ENCODE measurements around the gene CNTFR. TPM values are rescaled to one million over a fixed set of nuclear protein-coding genes. Genes with fewer than 3 reads are reported as not detected.

Gene CNTFR
- total RNA-seq, 2 experiments from 2014 or later: not detected

GRCh38 chr9:34557426-34558321, 31.9 kb downstream of the CNTFR start:
- no peaks in the 10 kb centered on the region for H3K4me1 Mint-ChIP-seq
- intact Hi-C loops (cut with DNase I, micrococcal nuclease): no loop called here
- ChIA-PET POLR2A (no interaction called here), CTCF (no interaction called here)
- no peak overlapping the region for H3K4me3 Mint-ChIP-seq
- ATAC-seq (no peak), DNase-seq (no peak)
- no peaks in the 10 kb centered on the region for H3K9me3 Mint-ChIP-seq (ENCODE audit: low read depth)
- no peaks in the 10 kb centered on the region for H3K36me3 Mint-ChIP-seq (ENCODE audit: low read depth)
- peaks cover 16% of the 10 kb centered on the region for H3K27me3 Mint-ChIP-seq
- no peak overlapping the region for H3K27ac Mint-ChIP-seq

GRCh38 chr9:34556949-34557348, 32.6 kb downstream of the CNTFR start:
- intact Hi-C loops (cut with DNase I, micrococcal nuclease): no loop called here
- no peaks in the 10 kb centered on the region for H3K4me1 Mint-ChIP-seq
- H3K4me3 Mint-ChIP-seq: no peak overlapping the region
- ChIA-PET CTCF (no interaction called here), POLR2A (no interaction called here)
- DNase-seq (no peak), ATAC-seq (no peak)
- no peaks in the 10 kb centered on the region for H3K36me3 Mint-ChIP-seq (ENCODE audit: low read depth)
- H3K27me3 Mint-ChIP-seq: peaks cover 16% of the 10 kb centered on the region
- no peaks in the 10 kb centered on the region for H3K9me3 Mint-ChIP-seq (ENCODE audit: low read depth)
- H3K27ac Mint-ChIP-seq: no peak overlapping the region

- Mint-ChIP-seq H3K9me3 (ENCODE audit: low read depth) (no peaks in the 10 kb centered on the region), H3K4me3 (no peak overlapping the region), H3K27me3 (peaks cover 16% of the 10 kb centered on the region), H3K27ac (no peak overlapping the region), H3K36me3 (ENCODE audit: low read depth) (no peaks in the 10 kb centered on the region), H3K4me1 (no peaks in the 10 kb centered on the region)
- intact Hi-C loops (cut with DNase I, micrococcal nuclease): no loop called here
- ChIA-PET CTCF (no interaction called here), POLR2A (no interaction called here)
- no peak for ATAC-seq
- DNase-seq: no peak
These were observed 33.5 kb downstream of the CNTFR start for GRCh38 chr9:34555936-34556525.

- no peak for ATAC-seq
- intact Hi-C loops (cut with DNase I, micrococcal nuclease): no loop called here
- Mint-ChIP-seq H3K27ac (no peak overlapping the region), H3K4me1 (no peaks in the 10 kb centered on the region), H3K27me3 (peaks cover 16% of the 10 kb centered on the region), H3K36me3 (ENCODE audit: low read depth) (no peaks in the 10 kb centered on the region), H3K9me3 (ENCODE audit: low read depth) (no peaks in the 10 kb centered on the region), H3K4me3 (no peak overlapping the region)
- ChIA-PET POLR2A (no interaction called here), CTCF (interaction anchor here (0.8 to 1.0 kb wide), 2 partner anchors 9 to 151 kb away, joined by 3 read pairs; no protein-coding TSS in a partner anchor)
- DNase-seq: no peak
These were observed 34.0 kb downstream of the CNTFR start for GRCh38 chr9:34555500-34555899.

GRCh38 chr9:34555002-34555348, 34.5 kb downstream of the CNTFR start:
- H3K36me3 Mint-ChIP-seq (ENCODE audit: low read depth): no peaks in the 10 kb centered on the region
- DNase-seq (no peak), ATAC-seq (no peak)
- ChIA-PET POLR2A (no interaction called here), CTCF (interaction anchor here (0.8 to 1.0 kb wide), 2 partner anchors 8 to 151 kb away, joined by 3 read pairs; no protein-coding TSS in a partner anchor)
- H3K9me3 Mint-ChIP-seq (ENCODE audit: low read depth): no peaks in the 10 kb centered on the region
- no peak overlapping the region for H3K4me3 Mint-ChIP-seq
- no peaks in the 10 kb centered on the region for H3K4me1 Mint-ChIP-seq
- no peak overlapping the region for H3K27ac Mint-ChIP-seq
- intact Hi-C loops (cut with DNase I, micrococcal nuclease): no loop called here
- H3K27me3 Mint-ChIP-seq: peaks cover 12% of the 10 kb centered on the region

GRCh38 chr9:34554211-34555001, 35.1 kb downstream of the CNTFR start:
- ChIA-PET POLR2A (no interaction called here), CTCF (interaction anchor here (1.0 kb wide), 1 partner anchor 150 kb away, joined by 3 read pairs; no protein-coding TSS in a partner anchor)
- no peak overlapping the region for H3K4me3 Mint-ChIP-seq
- H3K27me3 Mint-ChIP-seq: peaks cover 10% of the 10 kb centered on the region
- H3K36me3 Mint-ChIP-seq (ENCODE audit: low read depth): no peaks in the 10 kb centered on the region
- no peaks in the 10 kb centered on the region for H3K4me1 Mint-ChIP-seq
- H3K9me3 Mint-ChIP-seq (ENCODE audit: low read depth): no peaks in the 10 kb centered on the region
- ATAC-seq (no peak), DNase-seq (no peak)
- intact Hi-C loops (cut with DNase I, micrococcal nuclease): no loop called here
- H3K27ac Mint-ChIP-seq: no peak overlapping the region

GRCh38 chr9:34553511-34554021, 36.0 kb downstream of the CNTFR start:
- H3K4me3 Mint-ChIP-seq: no peak overlapping the region
- ATAC-seq (no peak), DNase-seq (no peak)
- POLR2A ChIA-PET: interaction anchor here (0.6 kb wide), 1 partner anchor 498 kb away, joined by 3 read pairs; no protein-coding TSS in a partner anchor
- no peaks in the 10 kb centered on the region for H3K9me3 Mint-ChIP-seq (ENCODE audit: low read depth)
- intact Hi-C loops (cut with DNase I, micrococcal nuclease): no loop called here
- CTCF ChIA-PET: no interaction called here
- H3K4me1 Mint-ChIP-seq: no peaks in the 10 kb centered on the region
- H3K27ac Mint-ChIP-seq: no peak overlapping the region
- no peaks in the 10 kb centered on the region for H3K36me3 Mint-ChIP-seq (ENCODE audit: low read depth)
- H3K27me3 Mint-ChIP-seq: peaks cover 8% of the 10 kb centered on the region

GRCh38 chr9:34552986-34553385, 36.5 kb downstream of the CNTFR start:
- Mint-ChIP-seq H3K4me3 (no peak overlapping the region), H3K36me3 (ENCODE audit: low read depth) (no peaks in the 10 kb centered on the region), H3K9me3 (ENCODE audit: low read depth) (no peaks in the 10 kb centered on the region), H3K27ac (no peak overlapping the region), H3K27me3 (peaks cover 13% of the 10 kb centered on the region), H3K4me1 (no peaks in the 10 kb centered on the region)
- intact Hi-C loops (cut with DNase I, micrococcal nuclease): no loop called here
- ATAC-seq (no peak), DNase-seq (no peak)
- ChIA-PET POLR2A (interaction anchor here (0.6 kb wide), 1 partner anchor 498 kb away, joined by 3 read pairs; no protein-coding TSS in a partner anchor), CTCF (no interaction called here)

GRCh38 chr9:34552606-34552981, 36.9 kb downstream of the CNTFR start:
- Mint-ChIP-seq H3K4me3 (no peak overlapping the region), H3K36me3 (ENCODE audit: low read depth) (no peaks in the 10 kb centered on the region), H3K4me1 (no peaks in the 10 kb centered on the region), H3K27ac (no peak overlapping the region), H3K27me3 (peaks cover 11% of the 10 kb centered on the region), H3K9me3 (ENCODE audit: low read depth) (no peaks in the 10 kb centered on the region)
- no peak for ATAC-seq
- no peak for DNase-seq
- intact Hi-C loops (cut with DNase I, micrococcal nuclease): no loop called here
- ChIA-PET CTCF (no interaction called here), POLR2A (no interaction called here)

- intact Hi-C loops (cut with DNase I, micrococcal nuclease): no loop called here
- Mint-ChIP-seq H3K4me3 (no peak overlapping the region), H3K27ac (no peak overlapping the region), H3K27me3 (peaks cover 9% of the 10 kb centered on the region), H3K36me3 (ENCODE audit: low read depth) (no peaks in the 10 kb centered on the region), H3K4me1 (no peaks in the 10 kb centered on the region), H3K9me3 (ENCODE audit: low read depth) (no peaks in the 10 kb centered on the region)
- CTCF ChIA-PET: no interaction called here
- DNase-seq: no peak
- no peak for ATAC-seq
- POLR2A ChIA-PET: no interaction called here
These were observed 37.5 kb downstream of the CNTFR start for GRCh38 chr9:34551751-34552605.

GRCh38 chr9:34550681-34551270, 38.7 kb downstream of the CNTFR start:
- POLR2A ChIA-PET: no interaction called here

More at GRCh38 chr9:34550681-34551270, 38.7 kb downstream of the CNTFR start:
- Mint-ChIP-seq H3K4me1 (no peaks in the 10 kb centered on the region), H3K27ac (no peak overlapping the region), H3K27me3 (peaks cover 7% of the 10 kb centered on the region), H3K36me3 (ENCODE audit: low read depth) (no peaks in the 10 kb centered on the region), H3K9me3 (ENCODE audit: low read depth) (no peaks in the 10 kb centered on the region), H3K4me3 (no peak overlapping the region)
- intact Hi-C loops (cut with DNase I, micrococcal nuclease): no loop called here
- DNase-seq (no peak), ATAC-seq (no peak)
- CTCF ChIA-PET: interaction anchor here (0.7 kb wide), 1 partner anchor 1184 kb away, joined by 3 read pairs; no protein-coding TSS in a partner anchor

Measured in activated CD4-positive, alpha-beta T cell treated with anti-CD3 and anti-CD28 coated beads for 36 hours (primary cell).